GM12891 (cell line): ENCODE measurements around the gene FHIP1B.

Experiments used
- PAX5 ChIP-seq: IDR thresholded peaks from 2 replicates; pipeline ENCODE4 v1.6.1; 2011; ENCODE audit warnings: low read length, moderate library complexity, mild to moderate bottlenecking; ENCODE audit not compliant: insufficient read depth, severe bottlenecking
- POLR2A ChIP-seq: IDR thresholded peaks from 2 replicates; pipeline ENCODE4 v1.6.1; 2011; ENCODE audit warnings: low read depth, low read length, control low read depth
- POLR2AphosphoS5 ChIP-seq: IDR thresholded peaks from 2 replicates; pipeline ENCODE4 v1.6.1; 2011; ENCODE audit warnings: low read depth, low read length, control low read depth
- TAF1 ChIP-seq: IDR thresholded peaks from 2 replicates; pipeline ENCODE4 v1.6.1; 2011; ENCODE audit warnings: low read depth, low read length, control low read depth

DNA sequence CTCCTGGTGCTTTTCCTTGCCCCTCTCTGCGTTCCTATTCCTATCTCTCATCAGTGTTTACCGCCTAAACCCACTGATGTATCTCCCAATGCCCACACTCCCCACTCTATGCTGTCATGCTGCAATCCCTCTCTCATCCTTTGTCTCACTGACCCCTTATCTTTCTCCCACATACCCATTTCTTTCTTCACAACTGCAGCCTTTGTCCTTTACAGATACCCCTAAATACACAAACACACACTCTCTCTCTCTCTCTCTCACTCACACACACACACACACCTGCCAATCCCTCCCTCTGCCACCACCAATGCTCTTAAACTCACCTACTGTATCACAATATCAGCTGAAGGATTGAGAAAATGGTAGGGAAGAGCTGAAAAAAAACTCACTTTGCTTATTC lies 59.0 kb downstream of the FHIP1B start:
- no peak for TF ChIP-seq POLR2AphosphoS5
- TF ChIP-seq POLR2A, result no peak
- TF ChIP-seq PAX5, result no peak
- TF ChIP-seq TAF1, result no peak
